Right lobe of liver (tissue), 6 donors: ENCODE results near the gene RHEB. TPM values are rescaled to one million over a fixed set of nuclear protein-coding genes. Genes with fewer than 3 reads are reported as not detected.

ENCODE experiments used
- ATAC-seq, 4 donors: fragments of 200-7000 bp; cut with Tn5 transposase; one replicate each; pipeline ENCODE4 v1.9.1; 2020; ENCODE audit warnings: mild to moderate bottlenecking in 4 of 4, moderate library complexity in 4 of 4
- DNase-seq, 3 donors: peaks; one replicate each; pipeline ENCODE4 v3.0.0-alpha.2; 2020
- H3K27ac ChIP-seq, 3 donors: fragments of 200-600 bp; one replicate each; pipeline ENCODE4 v1.8.0; 2022
- H3K27me3 ChIP-seq, 2 donors: fragments of 200-600 bp; one replicate each; pipeline ENCODE4 v1.8.0; 2022
- H3K36me3 ChIP-seq, 4 donors: fragments of 200-600 bp; sonication (generic) in 1 of 4; one replicate each; pipeline versions ENCODE4 v1.5.1 to v1.8.0; 2017 to 2022; ENCODE audit warnings: control low read depth in 1 of 4
- H3K4me1 ChIP-seq, 4 donors: fragments of 200-600 bp; sonication (generic) in 1 of 4; one replicate each; pipeline versions ENCODE4 v1.5.1 to v1.8.0; 2017 to 2022; ENCODE audit warnings: control low read depth in 1 of 4
- H3K4me3 ChIP-seq, 3 donors: fragments of 200-600 bp; one replicate each; pipeline ENCODE4 v1.8.0; 2022
- H3K9me3 ChIP-seq, 4 donors: fragments of 200-600 bp; sonication (generic) in 1 of 4; one replicate each; pipeline versions ENCODE4 v1.5.1 to v1.8.0; 2017 to 2022; ENCODE audit warnings: control low read depth in 1 of 4
- CTCF ChIP-seq, 4 donors: fragments of 200-600 bp in 3 of 4; fragments of 450-650 bp in 1 of 4; IDR thresholded peaks; one replicate each; pipeline versions ENCODE4 v1.5.1 to v1.8.0; 2016 to 2022; ENCODE audit warnings: antibody characterized with exemption in 4 of 4, mild to moderate bottlenecking in 2 of 4
- POLR2A ChIP-seq: fragments of 450-650 bp; IDR thresholded peaks from one replicate; pipeline ENCODE4 v1.6.1; 2017; ENCODE audit warnings: antibody characterized with exemption, mild to moderate bottlenecking
- WGBS: methylation state at CpG from one replicate; pipeline ENCODE4 v1.1.6; 2018; ENCODE audit warnings: low coverage, low lambda C conversion rate; ENCODE audit not compliant: insufficient coverage; ENCODE audit errors: missing lambda C conversion rate; 5-methylcytosine and 5-hydroxymethylcytosine counted together
- intact Hi-C, 2 donors: fragments of 100-400 bp; cut with DNase I; formaldehyde crosslinking; loops; one replicate each; pipeline versions ENCODE4 v1.11.2 to v1.14.1; 2022
- total RNA-seq, 6 experiments: library from RNA; depleted of rRNA in 2 of 6; stranded (reverse); fragments of >200 nt in 2 of 6; fragmentation: NEBNext Ultra II Directional in 3 of 6; extraction: Animal tissue kit (Norgen Biotek cat#: 25700) in 3 of 6; gene quantifications; one replicate each; pipeline versions ENCODE4 v1.1.0 to v1.2.4, GENCODE V29; 2016 to 2023
- donor health status: DM: no; HTN: yes; CAD: no.
- donor health status: DM: no; HTN: no; CAD: no.
- donor health status: DM: no; HTN: no; CAD: no.
- donor health status: DM: no; HTN: yes; CAD: no.
- donor health status: DM: no; HTN: yes; CAD: no.

The RHEB gene
- total RNA-seq, 6 experiments from 2014 or later, result 33.4 to 55.3 (median 49.7) TPM

DNA sequence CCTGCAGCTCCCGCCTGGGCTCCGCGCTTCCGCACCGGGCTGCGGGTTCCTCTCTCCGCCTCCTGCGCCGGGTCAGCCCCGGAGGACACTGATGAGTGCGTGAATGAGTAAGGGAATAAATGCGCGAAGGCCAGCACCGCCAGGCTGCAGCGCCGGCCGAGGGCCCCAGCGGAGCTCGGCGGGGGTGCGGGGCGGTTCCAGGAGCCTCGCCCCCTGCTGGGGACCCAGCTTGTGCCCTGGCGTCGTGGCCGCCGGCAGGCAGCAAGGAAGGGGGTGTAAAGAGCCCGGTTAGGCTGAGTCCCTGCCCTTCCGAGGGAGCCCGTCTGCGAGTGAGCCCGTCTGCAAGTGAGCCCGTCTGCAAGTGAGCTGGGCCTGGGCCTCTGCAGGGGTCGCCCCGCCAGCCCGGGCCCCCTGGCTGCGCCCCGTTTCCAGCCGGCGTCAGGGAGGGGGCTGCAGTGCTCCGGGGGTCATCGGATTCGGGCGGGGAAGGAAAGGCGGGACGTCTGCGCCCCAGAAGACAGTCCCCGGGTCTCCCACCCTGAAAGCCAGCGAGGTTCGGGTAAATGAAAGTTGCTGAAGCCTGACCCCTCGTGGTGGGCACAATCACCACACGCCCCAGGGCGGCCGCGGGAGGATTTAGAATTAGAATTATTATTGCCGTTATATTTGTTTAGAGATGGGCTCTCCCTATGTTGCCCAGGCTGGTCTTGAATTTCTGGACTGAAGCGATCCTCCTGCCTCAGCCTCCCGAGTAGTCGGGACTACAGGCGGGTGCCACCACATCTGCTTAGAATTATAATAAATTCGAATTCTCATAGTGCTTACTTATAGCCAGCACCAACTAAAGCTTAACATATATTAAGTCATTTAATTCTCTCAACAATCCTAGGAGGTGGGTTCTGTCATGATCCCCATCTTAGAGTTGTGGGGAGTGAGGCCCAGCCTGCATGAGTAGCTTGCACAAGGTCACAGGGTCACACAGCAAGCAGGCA, 71.1 kb downstream of the RHEB start:
- peak; percentile 68 to 74 (median 70) for DNase-seq
- peak; percentile 89 to 94 (median 92) for ATAC-seq
- no peaks in the 10 kb centered on the region for H3K9me3 ChIP-seq
- intact Hi-C loops, result loop anchor here in 1 of 2 donors (5.0 kb wide), 1 partner anchor 76 kb away; no protein-coding TSS in a partner anchor
- TF ChIP-seq POLR2A, result no peak
- peak; percentile 77 to 87 (median 82) for TF ChIP-seq CTCF (IDR thresholded peaks at IDR 0.05)
- H3K4me3 ChIP-seq, result peak overlapping the region; percentile 34 to 57 (median 57)
- no peak overlapping the region for H3K27ac ChIP-seq
- WGBS, result 15% methylated on average over 25 of the region's 61 CpGs
- no peaks in the 10 kb centered on the region for H3K36me3 ChIP-seq
- H3K27me3 ChIP-seq, result no peaks in the 10 kb centered on the region
- H3K4me1 ChIP-seq, result no peaks in the 10 kb centered on the region

DNA sequence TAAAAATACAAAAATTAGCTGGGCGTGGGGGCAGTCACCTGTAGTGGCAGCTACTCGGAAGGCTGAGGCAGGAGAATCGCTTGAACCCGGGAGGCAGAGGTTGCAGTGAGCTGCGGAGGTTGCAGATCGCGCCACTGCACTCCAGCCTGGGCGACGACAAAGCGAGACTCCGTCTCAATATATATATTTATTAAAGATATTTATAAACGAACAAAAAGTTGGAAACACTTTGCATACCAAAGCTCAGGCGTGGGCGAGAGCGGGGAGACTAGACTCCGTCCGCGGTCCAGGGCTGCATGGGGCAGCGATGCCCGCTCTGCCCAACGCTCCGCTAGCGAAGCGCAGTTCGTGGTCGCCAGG, 71.8 kb downstream of the RHEB start:
- ATAC-seq (no peak), DNase-seq (no peak)
- no peaks in the 10 kb centered on the region for H3K36me3 ChIP-seq
- intact Hi-C loops, result loop anchor here in 1 of 2 donors (5.0 kb wide), 1 partner anchor 76 kb away; no protein-coding TSS in a partner anchor
- H3K27me3 ChIP-seq, result no peaks in the 10 kb centered on the region
- TF ChIP-seq POLR2A (no peak), CTCF (IDR thresholded peaks at IDR 0.05) (no peak)
- WGBS, result 89% methylated on average over 12 of the region's 26 CpGs
- peak overlapping the region in 2 of 3 donors; percentile 57 for H3K4me3 ChIP-seq
- no peak overlapping the region for H3K27ac ChIP-seq
- H3K4me1 ChIP-seq, result no peaks in the 10 kb centered on the region
- H3K9me3 ChIP-seq, result no peaks in the 10 kb centered on the region

DNA sequence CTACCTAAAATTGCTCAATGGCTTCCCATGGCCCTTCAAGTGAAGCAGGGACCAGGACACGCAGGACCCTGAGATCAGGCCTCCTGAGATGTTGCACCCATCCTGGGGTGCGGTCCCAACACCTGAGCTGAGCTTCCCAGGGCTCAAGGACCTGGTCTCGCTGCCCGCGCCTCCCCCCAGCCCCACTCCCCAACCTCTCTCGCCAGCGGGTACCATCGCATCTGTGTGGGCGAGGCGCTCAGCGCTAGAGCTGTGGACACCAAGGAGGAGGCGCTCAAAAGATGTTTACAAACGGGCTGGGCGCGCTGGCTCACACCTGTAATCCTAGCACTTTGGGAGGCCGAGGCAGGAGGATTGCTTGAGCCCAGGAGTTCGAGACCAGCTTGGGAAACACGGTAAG, 72.4 kb downstream of the RHEB start:
- Histone ChIP-seq H3K4me3 (no peak overlapping the region), H3K4me1 (no peaks in the 10 kb centered on the region), H3K27ac (no peak overlapping the region), H3K9me3 (no peaks in the 10 kb centered on the region), H3K36me3 (no peaks in the 10 kb centered on the region), H3K27me3 (no peaks in the 10 kb centered on the region)
- ATAC-seq (no peak), DNase-seq (no peak)
- WGBS, result no CpG with 5 or more reads among the region's 18 CpGs
- intact Hi-C loops, result loop anchor here in 1 of 2 donors (5.0 kb wide), 1 partner anchor 75 kb away; no protein-coding TSS in a partner anchor
- no peak for TF ChIP-seq CTCF (IDR thresholded peaks at IDR 0.05)
- no peak for TF ChIP-seq POLR2A

DNA sequence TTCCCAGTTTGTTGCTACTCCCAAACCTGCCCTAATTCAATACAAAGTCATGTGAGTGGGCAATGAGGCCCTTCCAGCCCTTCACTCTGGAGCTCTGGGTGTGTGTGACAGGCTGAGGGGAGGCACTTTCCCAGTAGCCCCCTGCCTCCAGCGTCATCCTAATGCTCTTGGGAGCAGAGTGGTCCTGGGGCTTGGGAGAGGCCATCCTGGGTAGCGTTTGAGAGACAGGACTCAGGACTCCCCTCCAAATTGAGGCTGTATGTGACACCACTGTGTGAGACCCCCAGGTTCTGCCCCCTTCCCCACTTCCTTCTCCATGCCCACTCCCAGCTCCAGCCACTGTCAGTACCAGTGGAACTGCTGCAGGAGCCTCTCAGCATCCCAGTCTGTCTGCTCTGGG, 73.3 kb downstream of the RHEB start:
- ATAC-seq, result no peak
- Histone ChIP-seq H3K4me1 (no peaks in the 10 kb centered on the region), H3K27ac (no peak overlapping the region), H3K4me3 (no peak overlapping the region), H3K9me3 (no peaks in the 10 kb centered on the region), H3K27me3 (no peaks in the 10 kb centered on the region), H3K36me3 (no peaks in the 10 kb centered on the region)
- no peak for DNase-seq
- intact Hi-C loops, result loop anchor here in 1 of 2 donors (5.0 kb wide), 1 partner anchor 74 kb away; no protein-coding TSS in a partner anchor
- TF ChIP-seq POLR2A, result no peak
- TF ChIP-seq CTCF (IDR thresholded peaks at IDR 0.05), result no peak
- whole genome bisulfite sequencing, result no CpG with 5 or more reads among the region's 2 CpGs
